ENCODE data around the gene IFNK.
"Not testable (repeated sequence)": the region's sequence is repeated elsewhere in the genome, so short reads cannot be mapped to it uniquely, and the experiment has no call there.

The IFNK gene, protein sequence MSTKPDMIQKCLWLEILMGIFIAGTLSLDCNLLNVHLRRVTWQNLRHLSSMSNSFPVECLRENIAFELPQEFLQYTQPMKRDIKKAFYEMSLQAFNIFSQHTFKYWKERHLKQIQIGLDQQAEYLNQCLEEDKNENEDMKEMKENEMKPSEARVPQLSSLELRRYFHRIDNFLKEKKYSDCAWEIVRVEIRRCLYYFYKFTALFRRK

GRCh38 chr9:27524236-27524635 lies at the start of gene IFNK:
Gene IFNK (plus strand): TSS chr9:27524290. CDS start chr9:27524337, 47 bp downstream.
- DNase-seq: no peak

GRCh38 chr9:27474305-27474704 lies 49.8 kb upstream of the IFNK start:
- DNase-seq: no peak

GRCh38 chr9:27475057-27475595 lies 49.0 kb upstream of the IFNK start:
- no peak for DNase-seq

- no peak for DNase-seq
Observed at GRCh38 chr9:27476870-27477515, 47.1 kb upstream of the IFNK start.

- DNase-seq: no peak
Observed at GRCh38 chr9:27478322-27478721, 45.8 kb upstream of the IFNK start.

DNA sequence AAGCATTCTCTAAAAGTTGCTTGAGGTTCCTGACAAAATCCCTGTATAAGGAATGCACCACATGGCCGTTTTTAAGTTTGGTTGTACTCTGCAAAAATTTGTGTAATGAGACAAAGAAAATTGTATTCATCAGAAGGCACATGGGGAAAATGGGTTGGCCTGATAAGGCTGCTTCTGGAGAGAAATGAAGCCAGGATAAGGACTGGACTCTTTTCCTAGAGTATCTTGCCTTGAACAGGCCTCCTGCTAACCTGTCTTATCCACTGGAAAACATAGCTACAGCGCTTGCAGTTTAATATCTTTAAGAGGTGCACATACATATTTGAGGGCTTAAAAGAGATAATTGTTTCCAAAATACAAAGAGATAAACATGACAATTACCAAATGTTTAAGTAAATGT lies 41.4 kb upstream of the IFNK start:
- DNase-seq: no peak

- no peak for DNase-seq
Observed at GRCh38 chr9:27483576-27483975, 40.5 kb upstream of the IFNK start.

DNA sequence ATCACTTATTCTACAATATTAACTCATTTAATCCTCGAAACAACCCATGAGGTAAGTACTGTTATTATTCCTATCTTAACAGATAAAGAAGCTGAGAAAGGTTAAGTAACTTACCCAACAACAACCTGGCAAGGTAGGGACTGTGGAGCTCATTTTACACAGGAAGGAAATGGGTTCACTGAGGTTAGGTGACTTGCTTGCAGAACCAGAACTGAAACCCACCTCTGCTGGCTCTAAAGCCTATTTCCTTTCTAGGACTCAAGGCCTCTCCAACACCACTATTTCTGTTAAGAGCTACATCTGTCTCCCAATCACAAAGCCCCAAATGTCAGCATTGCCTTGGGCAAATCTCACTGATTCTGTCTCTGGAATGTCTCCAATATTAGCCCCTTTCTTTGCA lies 38.9 kb upstream of the IFNK start:
- DNase-seq: no peak

GRCh38 chr9:27487128-27487640 lies 36.9 kb upstream of the IFNK start:
- DNase-seq: no peak

DNA sequence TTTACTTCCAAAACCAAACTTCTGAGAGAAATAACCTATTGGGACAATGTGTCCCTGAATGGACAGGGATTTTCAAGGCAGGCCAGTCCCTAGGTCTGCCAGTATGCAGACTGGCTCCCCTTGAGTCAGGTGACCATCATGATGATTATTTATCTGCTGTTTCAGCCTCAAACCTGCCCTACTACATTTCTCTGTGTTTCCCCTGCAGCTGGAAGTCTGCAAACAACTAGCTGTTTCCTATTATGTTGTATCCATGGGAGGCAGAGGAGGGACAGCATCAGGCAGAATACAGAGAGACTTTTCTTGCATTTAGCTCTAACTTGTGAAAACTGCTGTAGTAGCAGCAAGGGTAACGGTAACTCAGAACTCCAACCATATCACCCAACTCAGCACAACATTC lies 36.2 kb upstream of the IFNK start:
- DNase-seq: no peak

GRCh38 chr9:27489087-27489876 lies 34.8 kb upstream of the IFNK start:
- DNase-seq: no peak

DNA sequence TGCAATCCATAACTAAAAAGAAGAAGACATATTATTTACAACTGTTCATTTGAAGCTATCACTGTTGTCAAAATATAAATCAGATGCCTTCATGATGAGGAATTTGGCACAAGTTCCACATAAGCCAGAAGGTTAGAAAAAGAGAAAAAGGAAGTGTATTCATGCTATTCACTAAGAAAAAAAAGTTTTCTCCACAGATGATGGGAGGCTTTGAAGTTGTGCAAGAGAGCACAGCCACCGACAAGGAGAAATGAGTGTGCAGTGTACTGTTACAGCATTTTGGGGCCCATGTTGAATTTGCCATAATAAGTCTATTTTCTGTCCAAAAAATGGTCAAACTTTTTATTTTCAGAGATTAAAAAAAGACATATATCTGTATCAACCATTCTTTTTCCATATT lies 32.9 kb upstream of the IFNK start:
- no peak for DNase-seq

DNA sequence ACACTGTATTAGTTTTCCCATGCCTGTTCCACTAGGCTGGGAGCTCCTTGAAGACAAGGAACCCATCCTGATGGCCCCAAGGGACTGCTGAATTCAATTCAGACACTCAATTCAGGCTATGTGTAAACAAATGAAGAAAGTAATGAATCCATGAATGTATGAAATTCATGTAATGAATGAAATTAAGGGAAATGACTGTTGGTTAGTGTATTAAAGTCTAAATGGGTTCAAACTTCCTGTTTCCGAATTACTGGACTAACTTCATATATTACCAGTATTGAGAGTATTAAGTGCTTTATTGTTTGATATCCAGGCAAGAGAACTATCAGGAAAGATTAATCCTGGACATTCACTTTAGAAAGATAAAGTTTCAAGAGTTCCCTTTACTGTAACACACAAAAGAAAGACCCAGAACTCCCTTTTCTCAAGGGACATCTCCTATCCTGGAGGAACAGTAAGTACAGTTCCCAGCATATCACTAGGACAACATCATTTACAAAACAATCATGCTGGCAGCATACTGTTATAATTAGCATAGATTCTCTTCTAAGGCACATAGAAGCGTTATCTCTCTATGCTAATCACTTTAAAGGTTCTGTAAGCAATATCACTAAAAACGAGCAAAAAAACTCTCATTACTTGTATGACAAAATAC lies 28.5 kb upstream of the IFNK start:
- no peak for DNase-seq

DNA sequence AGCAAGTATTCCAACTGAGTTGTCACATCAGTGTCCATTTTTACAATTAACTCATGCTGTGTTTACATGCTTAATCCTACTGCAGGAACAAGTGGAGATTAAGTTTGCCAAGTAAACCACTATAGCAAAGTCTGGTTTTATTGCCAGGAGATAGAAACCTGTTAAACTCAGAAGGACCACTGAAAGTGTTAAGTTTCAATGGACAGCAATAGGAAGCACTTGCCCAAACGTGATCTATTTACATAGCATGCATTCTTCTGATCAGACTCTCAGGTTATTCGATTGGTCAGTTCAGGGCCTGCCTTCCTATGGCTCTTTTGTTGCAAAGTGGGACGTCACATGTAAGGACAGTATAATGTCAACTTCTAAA lies 28.0 kb upstream of the IFNK start:
- DNase-seq: no peak

DNA sequence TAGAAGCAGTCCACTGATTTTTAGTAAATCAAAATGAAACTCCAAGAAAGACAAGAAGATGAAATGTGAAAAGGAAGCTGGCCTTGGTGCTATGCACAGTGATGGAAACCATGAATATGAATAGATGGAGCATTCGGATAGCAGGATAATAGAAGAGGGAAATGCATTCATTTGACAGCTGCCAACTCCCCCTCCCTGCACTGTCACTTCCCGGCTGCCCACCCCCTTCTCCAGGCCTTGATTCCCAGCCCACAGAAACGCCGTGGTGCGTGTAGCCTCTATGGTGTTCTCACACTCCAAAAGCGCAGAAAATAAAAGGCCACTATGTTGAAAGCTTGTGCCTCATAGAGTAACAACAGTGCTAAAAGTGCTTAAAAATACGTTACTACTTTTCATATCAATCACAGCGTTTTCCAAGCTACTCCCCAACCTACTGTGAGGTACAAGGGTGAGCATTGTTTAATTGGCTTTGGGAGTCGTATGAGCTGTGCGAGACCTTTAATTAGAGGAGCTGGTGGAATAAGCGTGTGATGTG lies 26.1 kb upstream of the IFNK start:
- DNase-seq: no peak

GRCh38 chr9:27499451-27499850 lies 24.6 kb upstream of the IFNK start:
- DNase-seq: no peak

- not testable (repeated sequence) for DNase-seq
Observed at GRCh38 chr9:27500902-27501301, 23.2 kb upstream of the IFNK start.

GRCh38 chr9:27503623-27504022 lies 20.5 kb upstream of the IFNK start:
- no peak for DNase-seq

DNA sequence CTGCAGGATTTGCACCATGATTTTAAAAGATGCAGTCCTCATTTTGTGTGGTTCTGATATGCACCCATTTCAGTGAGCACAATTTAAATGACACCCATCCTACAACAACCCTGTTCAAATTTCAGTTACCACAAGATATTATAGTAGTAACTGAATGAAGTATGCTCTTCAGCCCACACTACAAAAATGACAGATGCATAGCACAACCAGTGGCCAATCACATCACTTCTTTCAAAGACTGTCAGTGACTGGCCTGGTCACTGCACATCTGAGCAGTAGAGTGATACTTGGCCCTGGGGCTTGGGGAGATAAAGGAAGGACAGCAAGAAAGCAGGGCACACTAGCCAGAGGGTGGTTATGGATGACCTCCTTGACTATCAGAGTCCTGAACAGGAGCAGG lies 19.8 kb upstream of the IFNK start:
- DNase-seq: no peak

GRCh38 chr9:27505744-27506161 lies 18.3 kb upstream of the IFNK start:
- no peak for DNase-seq

DNA sequence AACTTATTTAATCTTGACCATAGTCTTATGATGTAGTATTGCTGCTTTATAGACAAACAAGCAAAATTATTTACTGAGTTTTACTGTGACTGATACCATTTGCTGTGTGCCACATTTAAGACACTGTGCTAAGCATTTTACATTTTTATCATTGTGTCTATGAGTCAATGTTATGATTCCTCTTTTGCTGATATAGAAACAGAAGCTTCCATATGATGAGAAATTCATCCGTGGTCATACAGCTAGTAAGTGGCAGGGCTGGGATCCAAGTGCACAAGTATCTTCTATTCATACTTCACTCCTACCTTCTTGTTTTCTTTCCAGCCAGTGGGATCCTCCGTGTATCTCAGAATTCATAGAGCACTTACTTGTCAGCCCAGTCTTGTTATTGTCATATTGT lies 17.1 kb upstream of the IFNK start:
- DNase-seq: no peak

GRCh38 chr9:27510780-27511179 lies 13.3 kb upstream of the IFNK start:
- DNase-seq: no peak

- DNase-seq: no peak
Observed at GRCh38 chr9:27511771-27512170, 12.3 kb upstream of the IFNK start.

Measured in left hindlimb (tissue), 1 donor.